Panc1 (cell line): ENCODE data around the gene CEBPA.

ENCODE experiments used
- POLR2AphosphoS5 ChIP-seq: IDR thresholded peaks from 2 replicates; pipeline ENCODE4 v1.6.1; 2012; ENCODE audit warnings: mild to moderate bottlenecking, low read depth, low read length, moderate library complexity
- TF ChIP-seq, protein P1 (sequence below): fragments of 450-650 bp; IDR thresholded peaks from 2 replicates; pipeline ENCODE4 v1.5.1; 2017; ENCODE audit warnings: mild to moderate bottlenecking

DNA sequence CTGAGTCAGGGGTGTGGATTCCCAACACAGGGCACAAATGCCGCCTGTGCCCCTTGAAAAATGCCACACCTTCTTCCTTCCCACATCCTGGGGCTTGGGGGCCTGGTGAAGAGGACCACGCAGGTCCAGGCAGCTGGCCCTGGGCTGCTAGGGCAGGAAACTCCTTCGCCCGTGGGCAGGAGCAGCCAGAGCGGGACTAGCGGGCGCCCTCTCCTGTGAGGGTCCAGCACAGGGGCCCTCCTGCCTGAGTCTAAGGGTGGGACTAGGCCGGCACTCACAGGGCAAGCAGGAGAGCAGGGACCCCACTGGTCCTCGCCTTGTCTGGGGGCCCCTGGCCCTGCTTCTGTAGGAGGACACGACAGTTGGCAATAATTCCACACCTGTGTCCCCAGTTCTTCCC, 7.5 kb upstream of the CEBPA start:
- TF ChIP-seq, protein P1, sequence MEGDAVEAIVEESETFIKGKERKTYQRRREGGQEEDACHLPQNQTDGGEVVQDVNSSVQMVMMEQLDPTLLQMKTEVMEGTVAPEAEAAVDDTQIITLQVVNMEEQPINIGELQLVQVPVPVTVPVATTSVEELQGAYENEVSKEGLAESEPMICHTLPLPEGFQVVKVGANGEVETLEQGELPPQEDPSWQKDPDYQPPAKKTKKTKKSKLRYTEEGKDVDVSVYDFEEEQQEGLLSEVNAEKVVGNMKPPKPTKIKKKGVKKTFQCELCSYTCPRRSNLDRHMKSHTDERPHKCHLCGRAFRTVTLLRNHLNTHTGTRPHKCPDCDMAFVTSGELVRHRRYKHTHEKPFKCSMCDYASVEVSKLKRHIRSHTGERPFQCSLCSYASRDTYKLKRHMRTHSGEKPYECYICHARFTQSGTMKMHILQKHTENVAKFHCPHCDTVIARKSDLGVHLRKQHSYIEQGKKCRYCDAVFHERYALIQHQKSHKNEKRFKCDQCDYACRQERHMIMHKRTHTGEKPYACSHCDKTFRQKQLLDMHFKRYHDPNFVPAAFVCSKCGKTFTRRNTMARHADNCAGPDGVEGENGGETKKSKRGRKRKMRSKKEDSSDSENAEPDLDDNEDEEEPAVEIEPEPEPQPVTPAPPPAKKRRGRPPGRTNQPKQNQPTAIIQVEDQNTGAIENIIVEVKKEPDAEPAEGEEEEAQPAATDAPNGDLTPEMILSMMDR: no peak
- TF ChIP-seq POLR2AphosphoS5: no peak
